Activated CD8-positive, alpha-beta memory T cell treated with anti-CD3 and anti-CD28 coated beads for 4 hours (primary cell): Measurements from ENCODE around the gene TBX1.

Experiments
- DNase-seq, 2 donors: peaks; one replicate each; pipeline ENCODE4 v3.0.0-alpha.2; 2020; ENCODE audit warnings: low read depth in 2 of 2

TBX1 gene

DNA sequence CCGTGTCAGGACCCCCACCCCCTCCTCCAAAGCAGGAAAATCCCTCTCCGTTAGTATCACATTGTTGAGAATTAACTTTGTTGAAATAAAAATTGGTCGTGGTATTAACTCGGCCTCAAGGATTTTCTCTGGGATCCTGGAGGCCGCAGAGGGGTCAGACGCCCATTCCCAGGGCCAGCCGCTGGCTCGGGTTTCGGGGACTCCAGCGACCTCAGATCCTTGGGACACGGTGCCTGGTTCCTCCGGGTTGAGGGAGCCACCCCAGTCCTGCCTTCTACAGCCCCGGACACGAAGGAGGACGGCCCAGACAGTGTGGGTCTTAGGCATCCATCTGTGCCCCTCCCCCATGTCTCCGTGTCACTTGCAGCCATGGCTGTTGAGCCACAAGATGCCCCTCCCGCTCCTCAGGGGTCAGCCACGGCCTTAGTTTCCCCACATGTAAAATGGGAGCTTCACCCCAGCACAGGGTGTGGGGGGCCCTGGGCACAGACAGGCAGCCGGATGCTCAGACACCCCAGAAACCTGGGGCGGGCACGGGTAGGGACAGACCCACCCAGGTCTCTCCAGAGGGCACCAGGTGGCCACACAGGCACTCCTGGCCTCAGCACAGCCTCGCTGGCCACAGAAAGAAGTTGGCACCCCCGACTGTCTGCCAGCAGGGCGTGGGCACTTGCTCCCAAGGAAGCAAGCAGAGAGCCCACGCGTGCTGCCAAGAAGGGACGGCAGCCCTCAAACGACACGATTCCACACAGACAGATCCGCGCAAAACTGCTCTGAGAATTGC lies 21.7 kb upstream of the TBX1 start:
- no peak for DNase-seq

DNA sequence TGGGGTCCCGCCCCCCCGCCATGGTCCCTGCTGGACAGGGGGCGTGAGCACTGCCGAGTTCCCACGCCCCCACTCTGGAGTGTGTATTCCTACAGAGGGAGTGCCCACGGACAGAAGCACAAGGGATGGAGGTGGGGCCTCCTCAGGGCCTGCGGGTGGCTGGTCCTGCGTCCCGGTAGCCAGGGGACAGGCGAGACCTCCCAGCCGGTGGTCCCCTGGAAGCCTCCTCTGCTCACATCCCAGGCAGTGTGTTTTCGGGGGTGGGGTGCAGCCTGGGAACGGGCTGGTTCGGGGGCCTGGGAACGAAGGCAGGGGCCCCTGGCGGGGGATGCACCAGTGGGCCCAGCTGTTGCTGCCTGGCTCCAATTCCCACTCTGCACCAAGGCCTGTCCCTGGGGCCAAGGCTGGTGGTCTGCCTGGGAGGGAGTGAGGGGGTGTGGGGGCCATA lies 21.1 kb upstream of the TBX1 start:
- DNase-seq, result no peak

DNA sequence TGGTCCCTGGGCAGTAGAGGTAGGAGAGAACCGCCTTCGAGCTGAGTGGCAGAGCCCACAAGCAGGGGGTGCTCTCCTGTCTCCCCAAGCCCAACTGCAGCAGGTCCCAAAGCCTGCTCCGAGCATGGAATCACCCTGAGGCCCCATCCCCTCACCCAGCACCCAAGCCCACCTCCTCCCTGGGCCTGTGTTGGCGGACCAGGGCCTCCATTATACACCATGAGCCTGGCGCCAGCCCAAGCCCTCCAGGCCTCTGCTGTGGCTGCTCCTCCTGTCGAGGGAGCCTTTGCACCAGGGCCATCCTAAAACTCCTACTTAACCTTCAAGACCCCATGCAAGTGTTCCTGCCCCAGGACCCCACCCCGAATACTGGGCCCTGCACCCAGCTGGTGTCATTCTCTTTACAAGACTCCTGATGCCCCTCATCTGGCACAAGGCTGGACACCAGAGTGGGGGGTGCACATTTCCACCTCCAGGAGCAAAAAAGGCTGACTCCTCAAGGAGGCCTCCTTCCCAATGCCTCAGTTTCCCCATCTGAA lies 20.6 kb upstream of the TBX1 start:
- DNase-seq, result no peak

DNA sequence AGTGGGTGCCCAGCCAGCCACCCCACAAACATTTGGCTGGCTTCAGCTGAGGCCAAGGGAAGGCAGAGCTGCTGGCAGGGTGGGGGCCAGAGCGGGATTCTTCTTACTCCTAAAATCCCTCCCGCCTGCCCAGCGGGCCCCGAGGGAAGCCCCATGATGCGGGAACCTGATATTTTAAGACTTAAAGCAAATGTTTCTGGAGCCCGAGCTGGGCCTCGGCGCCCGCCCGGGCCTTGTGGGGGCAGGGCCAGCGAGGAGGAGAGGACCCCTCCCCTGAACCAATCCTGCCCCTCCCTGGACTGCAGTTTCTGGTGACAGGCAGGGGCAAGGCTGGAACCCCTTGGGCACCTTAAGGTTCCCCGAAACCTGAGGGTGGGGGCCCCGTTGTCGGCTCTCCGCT lies 20.0 kb upstream of the TBX1 start:
- DNase-seq, result no peak

DNA sequence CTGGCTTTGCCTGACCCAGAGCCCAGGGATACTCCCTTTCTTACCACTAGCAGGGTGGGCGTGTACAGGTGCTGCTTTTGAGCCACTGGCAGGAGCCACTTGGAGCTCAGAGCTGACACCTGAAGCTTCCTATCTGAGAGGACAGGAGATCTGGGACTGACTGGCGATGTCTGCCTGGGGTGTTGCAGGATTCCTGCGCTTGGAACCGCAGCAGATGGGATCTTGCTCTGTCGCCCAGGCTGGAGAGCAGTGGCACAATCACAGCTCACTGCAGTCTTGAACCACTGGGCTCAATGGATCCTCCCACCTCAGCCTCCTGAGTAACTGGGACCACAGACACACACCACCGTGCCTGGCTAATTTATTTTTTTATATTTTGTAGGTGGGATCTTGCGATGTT lies 19.5 kb upstream of the TBX1 start:
- no peak for DNase-seq

DNA sequence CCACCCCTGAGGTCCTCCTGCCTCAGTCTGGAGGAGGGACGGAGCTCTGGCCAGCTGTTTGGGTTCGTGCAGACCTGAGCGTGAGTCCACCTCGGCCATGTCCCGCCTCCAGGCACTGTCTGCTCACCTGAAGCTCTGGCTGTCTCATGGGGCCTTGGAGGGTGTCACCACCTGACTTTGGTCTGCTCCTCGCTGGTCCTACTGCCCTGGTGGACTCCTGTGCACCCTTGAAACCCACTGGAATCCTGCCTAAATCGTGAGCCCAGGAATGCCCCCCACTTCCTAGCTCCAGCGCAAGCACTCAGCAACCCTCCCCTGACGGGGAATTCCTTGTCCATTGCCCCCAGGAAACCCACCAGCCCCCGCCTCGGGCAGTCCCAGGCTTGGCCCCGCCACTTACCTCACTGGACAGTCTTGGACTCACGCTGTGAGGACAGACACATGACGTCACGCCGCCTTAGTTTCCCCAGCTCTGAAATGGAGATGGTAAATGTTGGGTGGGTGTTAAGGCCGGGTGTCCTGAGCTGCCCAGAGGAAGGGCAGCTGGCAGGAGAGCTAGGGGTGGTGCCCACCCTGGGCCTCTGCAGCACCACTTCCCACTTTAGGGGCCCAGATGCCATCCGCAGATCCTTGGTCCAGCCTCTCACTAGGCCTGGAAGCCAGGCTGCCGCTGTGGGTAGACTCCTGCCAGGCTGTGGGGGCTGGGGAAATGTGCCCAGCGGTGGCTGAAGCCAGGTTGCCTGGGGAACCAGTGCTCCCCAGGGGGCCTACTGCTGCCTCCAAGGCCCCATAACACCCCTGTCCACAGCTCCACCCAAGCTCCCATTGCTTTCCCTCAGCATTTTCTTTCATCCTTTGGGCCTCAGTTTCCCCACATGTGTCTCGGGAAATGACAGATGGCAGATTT lies 18.2 kb upstream of the TBX1 start:
- DNase-seq, result no peak

DNA sequence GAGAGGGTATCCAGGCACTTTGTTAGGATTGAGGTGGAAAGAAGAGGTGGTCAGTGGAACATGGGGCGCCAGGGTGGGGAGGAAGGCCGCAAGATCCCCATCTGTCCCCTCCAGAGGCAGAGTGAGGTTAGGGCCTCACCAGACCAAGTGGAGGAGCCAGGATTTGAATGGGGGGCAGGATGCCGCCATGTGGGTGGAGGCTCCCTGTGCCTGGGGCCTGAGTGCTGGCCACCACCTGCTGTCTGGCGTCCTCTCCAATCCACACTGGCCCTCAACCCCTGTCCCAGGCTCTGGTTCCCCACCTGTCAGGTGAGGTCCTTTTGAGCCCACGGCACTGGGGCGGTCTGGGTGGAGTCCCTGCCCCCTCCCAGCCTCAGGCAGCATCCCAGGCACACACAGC lies 17.5 kb upstream of the TBX1 start:
- no peak for DNase-seq

DNA sequence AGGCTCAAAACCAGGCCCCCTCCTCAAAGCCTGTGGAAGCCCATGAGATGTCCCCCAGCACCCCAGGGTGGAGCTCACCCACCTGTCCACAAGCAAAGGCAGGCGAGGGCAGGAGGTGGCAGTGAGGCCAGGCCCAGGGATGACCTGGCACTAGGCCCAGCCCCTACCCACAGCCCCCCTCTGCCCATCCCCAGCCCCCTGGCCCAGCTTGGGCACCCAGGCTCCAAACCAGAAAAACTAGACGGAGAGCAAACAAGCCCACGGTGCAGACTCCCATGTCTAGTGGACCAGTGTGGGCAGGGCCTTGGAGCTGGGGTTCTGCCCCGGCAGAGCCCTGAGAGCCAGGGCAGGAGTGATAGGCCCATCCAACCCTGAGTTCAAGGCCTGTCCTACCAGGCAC lies 16.9 kb upstream of the TBX1 start:
- DNase-seq, result no peak

DNA sequence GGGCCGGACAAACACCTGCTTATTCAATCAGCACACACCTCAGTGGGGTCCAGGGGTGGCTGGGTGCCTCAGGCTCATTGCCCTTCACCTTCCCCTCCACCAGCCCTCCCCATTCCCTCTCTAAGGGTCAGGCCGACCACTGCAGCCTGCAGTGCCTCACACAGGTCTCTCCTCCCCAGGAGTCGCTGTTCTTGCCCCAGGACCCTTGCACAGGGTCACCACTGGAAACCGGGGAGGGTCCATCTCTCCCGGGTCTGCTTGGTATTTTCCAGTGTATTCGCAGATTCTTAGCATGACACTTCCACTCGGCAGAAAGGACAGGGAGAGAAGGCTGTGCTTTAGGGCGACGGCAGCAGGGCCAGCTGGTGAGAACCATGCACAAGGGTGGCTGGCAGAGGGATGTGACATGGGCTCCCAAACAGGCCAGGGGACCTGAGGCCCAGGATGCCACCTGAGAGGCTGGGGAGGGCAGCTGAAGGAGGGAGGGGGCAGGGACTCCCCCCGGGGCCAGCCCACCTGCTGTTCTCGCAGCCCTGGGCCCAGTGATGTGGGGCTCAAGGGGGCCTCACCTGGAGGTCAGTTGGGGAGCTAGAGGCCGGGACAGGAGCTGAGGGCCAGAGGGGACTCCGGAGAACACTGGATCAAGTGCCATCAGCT lies 16.1 kb upstream of the TBX1 start:
- DNase-seq, result no peak

DNA sequence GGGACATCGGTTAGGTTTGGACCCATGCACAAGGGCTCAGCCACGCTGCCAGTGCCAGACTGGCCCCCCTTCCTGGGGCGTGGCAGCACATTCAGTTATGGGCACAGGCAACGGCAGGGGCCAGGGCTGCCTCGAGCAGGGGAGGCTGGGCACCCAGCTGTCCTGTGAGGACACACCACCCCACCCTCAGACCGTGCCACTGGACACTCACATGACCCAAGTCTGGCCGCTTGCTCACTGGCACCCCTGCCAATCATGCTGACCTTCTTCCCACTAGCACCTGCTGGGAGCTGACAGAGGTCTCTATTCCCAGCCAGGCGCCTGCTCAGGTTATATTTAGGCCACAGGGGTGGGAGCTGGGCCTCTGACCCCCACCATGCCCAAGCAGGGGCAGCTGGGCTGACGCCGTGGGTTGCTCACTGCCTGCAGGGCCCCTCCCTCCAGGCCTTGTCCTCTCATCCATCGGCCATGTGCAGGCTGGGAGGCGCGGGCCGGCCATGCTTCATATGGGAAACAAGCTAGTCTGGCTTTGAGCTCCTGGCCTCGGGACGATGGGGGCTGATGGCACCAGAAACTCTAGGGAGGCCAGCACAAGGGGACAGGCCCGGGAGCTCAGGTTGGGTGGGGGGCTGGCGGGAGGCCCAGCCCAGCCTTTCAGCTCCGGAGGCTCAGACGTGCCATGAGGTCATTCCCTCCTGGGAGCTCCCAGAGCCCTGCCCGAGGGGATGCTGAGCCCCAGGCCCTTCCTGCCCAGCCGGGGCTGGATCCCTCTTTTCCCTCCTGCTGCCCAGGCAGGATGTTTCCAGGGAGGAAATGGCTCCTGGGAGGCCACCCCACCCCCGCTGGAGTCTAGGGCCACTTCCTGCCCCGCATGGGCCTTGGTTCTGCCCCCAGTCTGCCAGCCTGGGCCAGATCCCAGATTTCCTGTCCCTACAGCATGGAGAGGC lies 15.2 kb upstream of the TBX1 start:
- no peak for DNase-seq

DNA sequence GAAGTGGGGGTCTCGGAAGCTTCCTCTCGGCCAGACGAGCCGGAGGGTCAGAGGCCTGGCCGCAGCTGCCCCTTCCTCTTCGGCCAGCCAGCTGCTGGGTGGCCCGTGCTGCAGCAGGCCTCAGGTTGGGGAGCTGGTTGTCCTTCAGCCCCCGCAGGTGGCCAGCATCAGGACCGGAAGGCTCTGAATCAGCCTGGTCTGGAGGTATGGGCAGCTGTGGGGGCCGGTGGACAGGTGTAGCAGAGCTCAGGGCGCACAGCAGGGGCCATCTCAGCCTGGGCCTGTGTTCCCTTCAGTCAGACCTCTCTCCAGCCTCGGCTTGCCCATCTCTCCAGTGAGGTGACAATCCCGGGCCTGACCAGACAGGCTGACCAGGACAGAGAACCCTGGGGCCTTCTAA lies 13.9 kb upstream of the TBX1 start:
- DNase-seq, result no peak

DNA sequence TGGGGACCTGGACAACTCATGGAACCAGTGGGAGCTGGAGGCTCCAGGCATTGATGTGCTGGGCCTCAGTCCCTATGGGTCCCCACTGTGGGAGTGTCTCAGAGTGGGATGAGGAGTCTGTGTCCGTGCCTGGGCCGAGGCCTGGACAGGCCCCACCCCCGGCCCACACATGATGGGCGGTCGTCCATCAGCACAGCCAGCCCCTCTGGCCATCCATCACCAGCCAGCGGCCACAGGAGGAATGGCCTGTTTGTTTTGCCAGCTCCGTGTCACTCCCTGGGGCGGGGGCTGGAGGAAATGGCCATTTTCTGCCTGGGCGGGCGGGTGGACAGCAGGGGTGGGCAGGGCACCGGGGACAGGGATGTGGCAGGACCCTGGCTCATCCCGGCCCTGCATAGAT lies 13.0 kb upstream of the TBX1 start:
- no peak for DNase-seq

DNA sequence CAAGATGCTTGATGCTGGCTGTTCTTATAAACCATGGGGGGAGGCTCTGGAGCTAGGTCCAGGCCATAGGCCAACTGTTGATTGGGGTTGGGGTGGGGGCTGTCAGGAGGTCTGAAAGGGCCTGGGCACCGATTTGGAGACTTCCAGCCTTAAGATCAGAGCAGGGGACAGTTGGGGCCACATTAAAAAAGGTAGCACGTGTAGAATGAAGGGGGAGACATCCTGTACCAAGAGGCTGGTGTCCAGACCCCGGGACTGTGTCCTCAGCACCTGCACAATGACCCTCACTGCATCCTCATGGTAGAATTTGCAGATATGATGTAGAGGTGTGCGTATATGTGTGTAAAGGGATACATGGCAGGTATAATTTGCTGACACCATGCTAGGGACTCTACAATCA lies 12.4 kb upstream of the TBX1 start:
- DNase-seq, result no peak

DNA sequence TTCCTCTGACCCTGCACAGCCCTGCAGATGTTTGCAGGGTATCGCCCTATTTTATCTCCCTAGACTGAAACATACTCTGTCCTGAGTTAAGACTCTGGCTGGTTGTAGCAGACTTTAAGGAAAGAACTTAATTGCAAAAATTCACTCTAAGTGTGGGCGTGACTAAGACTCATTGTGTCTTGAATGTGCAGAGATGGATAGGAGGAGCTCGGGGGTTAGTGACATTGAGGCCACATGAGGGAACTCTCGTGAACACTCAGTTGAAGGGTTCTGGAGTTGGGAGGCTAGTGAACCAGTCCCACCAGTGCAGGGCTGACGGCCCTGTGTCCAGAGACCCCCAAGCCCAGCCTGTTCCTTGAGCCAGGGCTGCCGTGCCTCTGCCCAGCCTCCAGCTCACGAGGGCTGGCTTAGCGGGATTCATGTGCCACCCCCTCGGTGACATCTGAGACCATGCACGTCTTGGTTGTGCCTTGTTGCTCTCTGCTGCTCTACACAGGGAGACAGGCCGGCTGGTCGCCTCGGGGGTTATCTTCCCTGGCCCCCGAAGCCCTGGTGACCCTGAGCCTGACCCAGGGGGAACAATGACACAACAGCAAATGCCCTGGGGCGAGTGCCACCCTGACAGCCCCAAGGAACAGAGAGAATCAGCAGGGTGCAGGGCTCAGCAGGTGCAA lies 11.4 kb upstream of the TBX1 start:
- no peak for DNase-seq

DNA sequence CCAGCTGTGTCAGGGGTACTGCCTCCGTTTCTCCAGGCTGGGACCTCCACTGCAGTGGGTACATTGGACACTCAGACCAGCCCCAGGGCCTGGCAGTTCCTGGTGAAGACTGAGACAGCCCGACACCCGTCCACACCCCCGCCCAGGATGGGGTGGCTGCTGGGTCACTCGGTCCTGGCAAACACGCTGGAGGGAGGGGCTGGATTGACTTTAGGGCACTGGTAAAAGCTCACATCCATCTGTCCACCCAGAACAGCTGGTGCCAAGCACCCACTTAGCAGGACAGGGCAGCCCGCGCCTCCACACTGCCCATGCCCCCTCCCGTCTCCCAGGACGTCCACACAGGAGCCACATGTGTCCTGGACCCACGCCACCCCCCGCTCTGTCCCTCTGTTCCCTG lies 10.7 kb upstream of the TBX1 start:
- DNase-seq, result no peak

DNA sequence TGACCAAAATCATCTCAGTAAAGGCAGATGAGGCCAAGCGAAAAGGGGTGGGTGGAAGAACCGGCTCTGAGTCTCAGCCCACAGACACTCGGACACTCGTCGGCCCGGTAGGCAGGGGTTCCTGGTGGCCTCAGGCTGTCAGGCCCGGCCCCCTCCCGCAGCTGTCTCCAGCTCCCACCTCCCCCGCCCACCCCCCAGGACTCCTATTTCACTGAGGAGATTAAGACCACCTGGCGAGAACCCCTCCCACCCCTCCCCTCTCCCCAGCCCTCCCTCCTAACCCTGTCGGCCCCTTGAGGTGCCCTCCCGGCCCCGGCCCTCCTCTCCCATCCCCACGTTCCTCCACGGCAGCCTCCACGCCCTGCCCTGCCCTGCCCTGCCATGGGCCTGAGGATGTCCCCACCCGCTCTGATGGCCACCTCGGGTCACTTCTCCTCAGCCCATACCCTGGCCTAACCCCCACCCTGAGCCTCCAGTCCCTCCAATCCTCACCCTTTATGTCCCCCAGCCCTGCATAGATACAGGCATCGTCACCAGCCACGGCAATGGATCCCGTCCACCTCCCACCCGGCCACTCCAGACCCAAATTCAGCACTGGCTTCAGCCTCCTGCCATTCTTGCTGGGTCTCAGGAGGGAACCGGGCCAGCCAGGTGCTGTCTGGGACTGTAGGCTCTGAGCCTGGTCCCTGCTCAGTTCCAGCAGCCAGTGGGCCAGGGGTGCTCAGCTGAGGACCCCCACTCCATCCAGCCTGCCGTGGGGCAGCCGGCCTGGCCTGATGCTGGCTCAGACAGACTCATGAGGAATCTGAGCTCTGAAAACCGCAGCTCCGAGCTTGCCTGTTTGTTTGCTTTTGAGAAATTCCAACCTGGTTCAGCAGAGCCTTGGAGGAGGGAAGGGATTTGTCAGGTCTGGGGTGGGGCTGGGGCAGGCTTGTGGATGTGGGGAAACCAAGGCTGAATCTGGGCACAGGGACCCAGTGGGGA lies 9.8 kb upstream of the TBX1 start:
- DNase-seq, result no peak

DNA sequence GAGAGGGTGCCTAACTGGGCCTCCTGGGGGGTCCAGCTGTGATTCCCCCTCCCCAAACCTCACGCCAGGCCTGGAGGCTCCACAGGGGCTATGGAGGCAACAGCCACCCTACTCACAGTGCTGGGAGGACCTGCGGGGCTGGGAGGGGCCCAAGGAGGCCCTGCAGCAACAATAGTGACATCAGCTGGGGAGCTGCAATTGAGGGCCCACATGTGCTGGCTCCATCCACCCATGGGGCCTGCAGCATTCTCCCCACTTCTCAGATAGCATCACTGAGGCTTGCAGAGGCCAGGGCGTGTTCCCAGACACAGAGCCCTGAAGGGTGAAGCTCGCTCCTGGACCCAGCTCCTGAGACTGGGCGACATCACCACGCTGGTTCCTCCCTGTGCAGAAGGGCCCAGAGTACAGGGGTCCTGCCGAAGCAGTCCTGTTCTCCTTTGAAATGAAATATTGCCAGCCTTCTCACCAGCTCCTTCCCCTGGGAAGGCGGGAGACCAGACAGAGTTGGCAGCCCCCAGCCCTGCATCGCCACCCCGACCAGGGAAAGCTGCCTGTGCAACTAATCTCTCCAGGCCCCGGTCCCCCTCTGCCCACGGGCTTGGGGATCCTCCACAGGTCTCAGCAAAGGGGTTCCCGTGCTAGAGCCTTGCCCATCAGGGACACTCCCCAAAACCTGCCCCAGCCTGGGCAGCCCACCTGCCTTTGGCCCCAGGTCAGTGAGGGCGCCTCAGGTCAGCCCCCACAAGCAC lies 8.9 kb upstream of the TBX1 start:
- no peak for DNase-seq

DNA sequence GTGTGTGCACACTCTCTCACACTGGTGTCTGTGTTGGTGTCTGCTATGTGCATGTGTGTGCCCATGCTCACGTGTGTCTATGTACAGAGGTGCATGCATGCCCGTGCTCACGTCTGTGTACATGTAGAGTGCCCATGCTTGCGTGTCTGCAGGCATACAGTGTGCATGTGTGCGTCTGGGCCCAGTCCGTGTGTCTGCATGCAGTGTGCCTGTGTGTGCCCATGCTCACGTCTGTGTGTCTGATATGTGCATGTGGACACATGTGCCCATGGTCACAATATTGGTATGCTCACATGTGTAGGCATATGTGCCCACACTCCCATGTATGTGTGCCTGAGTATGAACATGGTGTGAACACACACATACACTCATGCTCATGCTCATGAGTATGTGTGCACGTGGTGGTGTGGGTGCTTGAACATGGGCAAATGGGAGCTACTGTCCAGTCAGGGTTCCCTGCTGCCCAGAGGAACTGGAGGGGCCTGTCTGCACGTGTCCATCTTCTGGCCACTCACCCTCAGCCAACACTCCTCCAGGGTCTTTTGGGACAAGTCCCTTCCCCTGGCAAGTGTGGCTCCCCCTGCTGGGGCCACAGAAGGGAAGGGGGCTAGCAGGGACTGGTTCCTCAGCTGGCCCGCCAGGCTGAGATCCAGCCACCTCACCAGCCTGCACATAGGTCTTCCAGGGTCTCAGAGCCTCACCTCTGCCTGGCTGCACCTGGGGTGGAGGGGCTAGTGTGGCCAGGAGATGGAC lies 7.3 kb upstream of the TBX1 start:
- no peak for DNase-seq
